Gastrocnemius medialis (tissue), 4 donors: Measurements from ENCODE around the gene REPS2. TPM values are rescaled to one million over a fixed set of nuclear protein-coding genes. Genes with fewer than 3 reads are reported as not detected.

Experiments used
- ATAC-seq, 2 donors: fragments of 150-250 bp; one replicate each; pipeline ENCODE4 v1.9.1; 2016
- DNase-seq, 2 donors: peaks; one replicate each; pipeline ENCODE4 v3.0.0-alpha.2; 2019
- H3K27ac ChIP-seq, 4 donors: fragments of 200-600 bp; sonication (generic); 1 replicate in 1 of 4; 2 replicates in 3 of 4; pipeline ENCODE4 v1.5.1; 2016 to 2018; ENCODE audit warnings: mild to moderate bottlenecking in 2 of 4, moderate library complexity in 1 of 4
- H3K27me3 ChIP-seq, 3 donors: fragments of 200-600 bp; sonication (generic) in 2 of 3; 1 replicate in 1 of 3; 2 replicates in 2 of 3; pipeline versions ENCODE4 v1.5.1 to v1.6.0; 2016 to 2019; ENCODE audit warnings: mild to moderate bottlenecking in 1 of 3, moderate library complexity in 1 of 3
- H3K36me3 ChIP-seq, 2 donors: fragments of 200-600 bp; sonication (generic) in 1 of 2; one replicate each; pipeline ENCODE4 v1.5.1; 2017 to 2018
- H3K4me1 ChIP-seq, 2 donors: fragments of 200-600 bp; sonication (generic) in 1 of 2; one replicate each; pipeline ENCODE4 v1.5.1; 2016 to 2017; ENCODE audit warnings: mild to moderate bottlenecking in 2 of 2
- H3K4me3 ChIP-seq, 4 donors: fragments of 200-600 bp; sonication (generic) in 3 of 4; 1 replicate in 1 of 4; 2 replicates in 3 of 4; pipeline ENCODE4 v1.5.1; 2016 to 2019; ENCODE audit warnings: mild to moderate bottlenecking in 2 of 4
- H3K9me3 ChIP-seq, 3 donors: fragments of 200-600 bp; sonication (generic) in 2 of 3; 1 replicate in 1 of 3; 2 replicates in 2 of 3; pipeline ENCODE4 v1.5.1; 2016 to 2019
- POLR2A ChIP-seq, 2 donors: fragments of 450-650 bp; IDR thresholded peaks; one replicate each; pipeline ENCODE4 v1.6.1; 2017; ENCODE audit warnings: antibody characterized with exemption in 2 of 2, mild to moderate bottlenecking in 2 of 2, moderate library complexity in 2 of 2
- in situ Hi-C, 4 donors: fragments of 200-750 bp; cut with MboI; loops; one replicate each; pipeline versions ENCODE4 v1.15.0 to v1.8.0; 2017; ENCODE audit warnings: low sequenced_read_pairs in 4 of 4
- intact Hi-C: fragments of 100-400 bp; cut with DNase I; formaldehyde crosslinking; loops from one replicate; pipeline ENCODE4 v1.15.1; 2023; ENCODE audit warnings: low total_unique reads
- total RNA-seq, 4 donors: library from RNA; depleted of rRNA; stranded (reverse); fragments of >200 nt; gene quantifications; one replicate each; pipeline versions ENCODE4 v1.1.0 to v1.2.3, GENCODE V29; 2016
- TF ChIP-seq, protein P1 (sequence below), 5 experiments: fragments of 450-650 bp in 3 of 5; fragments of 200-600 bp in 2 of 5; sonication (generic) in 2 of 5; IDR thresholded peaks in 4 of 5; conservative IDR thresholded peaks in 1 of 5; 1 replicate in 4 of 5; 2 replicates in 1 of 5; pipeline ENCODE4 v1.5.1; 2016 to 2019; ENCODE audit warnings: antibody characterized with exemption in 5 of 5, mild to moderate bottlenecking in 3 of 5, moderate library complexity in 3 of 5

REPS2 gene
- total RNA-seq, 4 donors from 2014 or later: 1.8 to 8.8 (median 3.2) TPM

DNA sequence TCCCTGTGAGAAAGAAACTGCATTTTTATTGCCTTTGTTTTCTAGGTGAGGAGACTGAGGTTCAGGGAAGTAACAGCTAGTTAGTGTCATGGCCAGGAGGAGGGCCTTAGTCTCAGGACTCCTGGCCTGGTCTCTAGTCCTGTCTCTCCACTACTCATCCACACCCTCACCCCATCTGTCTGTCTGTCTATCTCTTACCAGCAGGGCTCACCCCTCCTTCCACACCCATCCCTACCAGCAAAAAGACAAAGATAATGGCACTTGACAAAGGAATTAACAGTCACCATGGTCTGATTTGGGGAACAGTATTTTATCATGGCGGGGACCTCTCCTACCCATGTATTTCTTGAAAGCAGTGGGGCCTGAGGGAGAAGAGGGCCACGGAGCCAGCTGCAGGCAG, 125.8 kb downstream of the REPS2 start:
- in situ Hi-C loops (no loop called here), intact Hi-C loops (no loop called here)
- Histone ChIP-seq H3K4me3 (no peak overlapping the region), H3K9me3 (no peaks in the 10 kb centered on the region), H3K4me1 (no peaks in the 10 kb centered on the region), H3K36me3 (no peaks in the 10 kb centered on the region), H3K27ac (no peak overlapping the region), H3K27me3 (peaks cover 0 to 3% (median 0%) of the 10 kb centered on the region in 3 donors)
- ATAC-seq (no peak), DNase-seq (no peak)
- no peak for TF ChIP-seq POLR2A (IDR thresholded peaks at IDR 0.05)
- TF ChIP-seq, protein P1, sequence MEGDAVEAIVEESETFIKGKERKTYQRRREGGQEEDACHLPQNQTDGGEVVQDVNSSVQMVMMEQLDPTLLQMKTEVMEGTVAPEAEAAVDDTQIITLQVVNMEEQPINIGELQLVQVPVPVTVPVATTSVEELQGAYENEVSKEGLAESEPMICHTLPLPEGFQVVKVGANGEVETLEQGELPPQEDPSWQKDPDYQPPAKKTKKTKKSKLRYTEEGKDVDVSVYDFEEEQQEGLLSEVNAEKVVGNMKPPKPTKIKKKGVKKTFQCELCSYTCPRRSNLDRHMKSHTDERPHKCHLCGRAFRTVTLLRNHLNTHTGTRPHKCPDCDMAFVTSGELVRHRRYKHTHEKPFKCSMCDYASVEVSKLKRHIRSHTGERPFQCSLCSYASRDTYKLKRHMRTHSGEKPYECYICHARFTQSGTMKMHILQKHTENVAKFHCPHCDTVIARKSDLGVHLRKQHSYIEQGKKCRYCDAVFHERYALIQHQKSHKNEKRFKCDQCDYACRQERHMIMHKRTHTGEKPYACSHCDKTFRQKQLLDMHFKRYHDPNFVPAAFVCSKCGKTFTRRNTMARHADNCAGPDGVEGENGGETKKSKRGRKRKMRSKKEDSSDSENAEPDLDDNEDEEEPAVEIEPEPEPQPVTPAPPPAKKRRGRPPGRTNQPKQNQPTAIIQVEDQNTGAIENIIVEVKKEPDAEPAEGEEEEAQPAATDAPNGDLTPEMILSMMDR (IDR thresholded peaks at IDR 0.05 in 4 of 5, conservative IDR thresholded peaks at IDR 0.05 in 1 of 5): no peak

DNA sequence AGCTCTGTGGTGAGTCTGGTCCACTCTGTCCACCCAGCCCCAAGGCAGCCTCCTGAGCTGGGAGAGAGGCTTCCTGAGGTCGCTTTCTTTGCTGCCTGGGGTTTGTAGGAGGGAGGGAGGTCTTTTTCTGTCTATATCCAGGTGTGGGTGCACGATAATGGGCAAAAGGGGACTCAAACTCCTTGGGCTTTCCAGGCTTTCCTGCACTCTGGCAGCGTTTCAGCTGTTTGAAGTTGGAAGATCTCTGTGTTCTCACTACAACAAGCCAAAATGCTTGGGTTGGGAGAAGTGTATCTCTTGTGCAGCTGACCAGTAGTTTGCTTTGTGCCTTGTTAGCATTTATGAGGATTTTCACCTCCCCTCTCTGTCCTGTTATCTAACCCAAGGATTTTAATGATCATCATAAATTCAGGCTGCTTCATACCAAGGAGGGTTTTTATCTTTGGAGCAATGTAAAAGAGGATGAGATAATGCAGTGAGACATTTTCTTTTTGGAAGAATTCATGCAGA, 126.3 kb downstream of the REPS2 start:
- no peaks in the 10 kb centered on the region for H3K9me3 ChIP-seq
- intact Hi-C loops (no loop called here), in situ Hi-C loops (no loop called here)
- no peak overlapping the region for H3K4me3 ChIP-seq
- no peak overlapping the region for H3K27ac ChIP-seq
- H3K36me3 ChIP-seq: no peaks in the 10 kb centered on the region
- DNase-seq: no peak
- TF ChIP-seq POLR2A (IDR thresholded peaks at IDR 0.05): no peak
- TF ChIP-seq, protein P1 (IDR thresholded peaks at IDR 0.05 in 4 of 5, conservative IDR thresholded peaks at IDR 0.05 in 1 of 5): no peak
- peaks cover 2 to 4% of the 10 kb centered on the region in 2 donors for H3K4me1 ChIP-seq
- no peak for ATAC-seq
- peaks cover 0 to 3% (median 0%) of the 10 kb centered on the region in 3 donors for H3K27me3 ChIP-seq

DNA sequence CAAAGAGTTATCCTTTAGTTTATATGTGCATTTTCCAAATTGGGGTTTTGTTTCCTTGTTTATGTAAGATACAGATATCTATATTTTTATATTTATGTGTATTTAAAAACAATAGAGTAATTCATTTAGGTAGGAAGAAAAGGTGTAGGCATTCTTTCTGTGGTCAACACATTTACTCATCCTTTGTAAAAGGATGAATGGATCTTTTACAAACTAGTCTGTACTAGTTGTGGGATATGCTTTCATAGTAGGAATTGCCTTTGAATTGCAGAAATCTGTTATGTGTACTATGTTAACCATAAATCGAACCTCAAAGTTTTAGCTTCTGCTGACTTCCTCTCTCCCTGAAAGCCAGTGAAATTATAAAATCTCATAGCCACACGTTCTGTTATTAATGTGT, 128.5 kb downstream of the REPS2 start:
- Histone ChIP-seq H3K27me3 (peaks cover 0 to 3% (median 0%) of the 10 kb centered on the region in 3 donors), H3K27ac (no peak overlapping the region), H3K9me3 (no peaks in the 10 kb centered on the region), H3K4me3 (no peak overlapping the region), H3K4me1 (peaks cover 5 to 10% of the 10 kb centered on the region in 2 donors), H3K36me3 (no peaks in the 10 kb centered on the region)
- ATAC-seq (no peak), DNase-seq (no peak)
- TF ChIP-seq, protein P1 (IDR thresholded peaks at IDR 0.05 in 4 of 5, conservative IDR thresholded peaks at IDR 0.05 in 1 of 5): no peak
- no peak for TF ChIP-seq POLR2A (IDR thresholded peaks at IDR 0.05)
- in situ Hi-C loops (loop anchor here in 1 of 4 donors (25.0 kb wide), 1 partner anchor 112 kb away; no protein-coding TSS in a partner anchor), intact Hi-C loops (no loop called here)

DNA sequence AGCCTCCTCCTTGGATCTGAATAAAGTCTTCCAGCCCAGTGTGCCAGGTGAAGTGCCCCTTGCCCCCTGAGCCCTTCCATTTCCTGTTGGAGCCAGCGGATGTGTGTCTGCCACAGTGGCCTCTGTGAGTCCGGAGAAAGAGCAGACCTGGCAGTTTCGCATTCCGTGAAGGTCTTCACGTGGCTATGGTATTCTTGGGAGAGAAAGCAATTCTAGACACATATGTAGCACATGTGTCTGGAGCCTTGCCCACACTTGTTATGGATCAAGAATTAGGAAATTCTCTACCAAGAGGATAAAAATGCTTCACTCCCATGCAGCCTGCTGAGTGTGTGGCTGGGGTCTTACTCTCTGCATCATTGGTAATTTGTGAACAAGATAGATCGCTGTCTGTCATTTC, 130.9 kb downstream of the REPS2 start:
- no peak overlapping the region for H3K27ac ChIP-seq
- DNase-seq (no peak), ATAC-seq (no peak)
- no peak for TF ChIP-seq POLR2A (IDR thresholded peaks at IDR 0.05)
- TF ChIP-seq, protein P1 (IDR thresholded peaks at IDR 0.05 in 4 of 5, conservative IDR thresholded peaks at IDR 0.05 in 1 of 5): no peak
- no peaks in the 10 kb centered on the region for H3K36me3 ChIP-seq
- intact Hi-C loops: no loop called here
- in situ Hi-C loops: loop anchor here in 1 of 4 donors (25.0 kb wide), 1 partner anchor 110 kb away; no protein-coding TSS in a partner anchor
- no peaks in the 10 kb centered on the region for H3K9me3 ChIP-seq
- H3K4me1 ChIP-seq: peaks cover 5 to 10% of the 10 kb centered on the region in 2 donors
- H3K4me3 ChIP-seq: no peak overlapping the region
- peaks cover 0 to 3% (median 0%) of the 10 kb centered on the region in 3 donors for H3K27me3 ChIP-seq
